MM.1S (cell line): ENCODE results near the gene CDH4.

Experiments
- DNase-seq: peaks from one replicate; pipeline ENCODE4 v3.0.0-alpha.2; 2015
- H2AFZ ChIP-seq: fragments of 300-600 bp; sonication (generic); 2 replicates; pipeline ENCODE4 v1.6.0; 2016; ENCODE audit warnings: antibody characterized with exemption, low read length
- H3F3A ChIP-seq: fragments of 300-600 bp; sonication (generic); 2 replicates; pipeline ENCODE4 v1.6.1; 2016; ENCODE audit warnings: mild to moderate bottlenecking, antibody characterized with exemption, low read length, moderate library complexity, mixed read lengths; ENCODE audit not compliant: insufficient read depth
- H3K27ac ChIP-seq: fragments of 300-600 bp; sonication (generic); 2 replicates; pipeline ENCODE4 v1.5.1; 2016; ENCODE audit warnings: mild to moderate bottlenecking, low read length
- H3K27me3 ChIP-seq: fragments of 300-600 bp; sonication (generic); replicated peaks from 2 replicates; pipeline ENCODE4 v1.6.0; 2016; ENCODE audit warnings: low read length; ENCODE audit not compliant: insufficient read depth
- H3K36me3 ChIP-seq: fragments of 300-600 bp; sonication (generic); replicated peaks from 2 replicates; pipeline ENCODE4 v1.6.1; 2016; ENCODE audit warnings: mild to moderate bottlenecking, low read length, mixed read lengths; ENCODE audit not compliant: insufficient read depth
- H3K4me1 ChIP-seq: fragments of 300-600 bp; sonication (generic); 2 replicates; pipeline ENCODE4 v1.6.1; 2016; ENCODE audit warnings: low read length, mixed read lengths
- H3K4me2 ChIP-seq: fragments of 300-600 bp; sonication (generic); 2 replicates; pipeline ENCODE4 v1.6.0; 2016; ENCODE audit warnings: low read depth, low read length
- H3K4me3 ChIP-seq: fragments of 300-600 bp; sonication (generic); 2 replicates; pipeline ENCODE4 v1.5.1; 2016; ENCODE audit warnings: low read length, mixed read lengths
- H3K79me2 ChIP-seq: fragments of 300-600 bp; sonication (generic); 2 replicates; pipeline ENCODE4 v1.6.1; 2016; ENCODE audit warnings: mixed run types, low read length, mixed read lengths
- H3K9ac ChIP-seq: fragments of 300-600 bp; sonication (generic); 2 replicates; pipeline ENCODE4 v1.6.1; 2016; ENCODE audit warnings: low read length, mixed read lengths
- H3K9me2 ChIP-seq: fragments of 300-600 bp; sonication (generic); replicated peaks from 2 replicates; pipeline ENCODE4 v1.6.1; 2016; ENCODE audit warnings: mild to moderate bottlenecking, low read length, mixed read lengths; ENCODE audit not compliant: insufficient read depth
- H3K9me3 ChIP-seq: fragments of 300-600 bp; sonication (generic); replicated peaks from 2 replicates; pipeline ENCODE4 v1.6.1; 2016; ENCODE audit warnings: mild to moderate bottlenecking, low read length, mixed read lengths; ENCODE audit not compliant: insufficient read depth
- H4K20me1 ChIP-seq: fragments of 300-600 bp; sonication (generic); 2 replicates; pipeline ENCODE4 v1.6.1; 2016; ENCODE audit warnings: mild to moderate bottlenecking, low read length, moderate library complexity, mixed read lengths; ENCODE audit not compliant: insufficient read depth
- EZH2 ChIP-seq: fragments of 300-600 bp; sonication (generic); optimal IDR thresholded peaks from 2 replicates; pipeline ENCODE3; 2017; ENCODE audit warnings: low read depth, mild to moderate bottlenecking, antibody characterized with exemption, low read length, mixed read lengths
- EZH2phosphoT487 ChIP-seq: fragments of 300-600 bp; sonication (generic); IDR thresholded peaks from 2 replicates; pipeline ENCODE4 v1.6.1; 2018; ENCODE audit warnings: antibody characterized with exemption, low read length
- TF ChIP-seq, protein P1 (sequence below): fragments of 300-600 bp; sonication (generic); IDR thresholded peaks from 2 replicates; pipeline ENCODE4 v1.5.1; 2016; ENCODE audit warnings: antibody characterized with exemption, low read length, mixed read lengths

Gene CDH4

DNA sequence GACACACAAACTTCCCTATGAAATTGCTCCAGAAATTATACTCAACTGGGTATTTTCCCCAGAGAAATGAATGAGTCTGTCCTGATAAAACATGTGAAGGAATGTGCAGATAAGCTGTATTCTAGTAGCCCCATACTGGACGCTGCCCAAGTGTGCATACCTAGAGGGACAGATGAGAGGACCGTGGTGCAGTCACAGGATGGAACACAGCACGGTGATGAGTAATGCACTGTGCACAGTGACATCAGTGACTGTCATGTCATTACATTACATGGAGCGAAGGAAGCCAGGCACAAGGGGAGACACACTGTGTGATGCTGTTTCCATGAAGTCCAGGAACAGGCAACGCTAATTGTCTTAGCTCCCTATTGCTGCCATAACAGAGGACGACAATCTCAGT, 155.5 kb downstream of the CDH4 start:
- no peaks in the 10 kb centered on the region for H3K36me3 ChIP-seq
- H3K79me2 ChIP-seq, result no peaks in the 10 kb centered on the region
- no peak overlapping the region for H3K4me3 ChIP-seq
- no peaks in the 10 kb centered on the region for H4K20me1 ChIP-seq
- no peak overlapping the region for H3K9ac ChIP-seq
- DNase-seq, result no peak
- no peaks in the 10 kb centered on the region for H3K9me3 ChIP-seq
- H3K4me1 ChIP-seq, result no peaks in the 10 kb centered on the region
- H3K27me3 ChIP-seq, result peaks cover 42% of the 10 kb centered on the region
- no peaks in the 10 kb centered on the region for H3F3A ChIP-seq
- H3K9me2 ChIP-seq, result no peaks in the 10 kb centered on the region
- H3K4me2 ChIP-seq, result no peak overlapping the region
- H3K27ac ChIP-seq, result no peak overlapping the region
- H2AFZ ChIP-seq, result no peak overlapping the region
- TF ChIP-seq EZH2, result no peak
- no peak for TF ChIP-seq EZH2phosphoT487
- TF ChIP-seq, protein P1, sequence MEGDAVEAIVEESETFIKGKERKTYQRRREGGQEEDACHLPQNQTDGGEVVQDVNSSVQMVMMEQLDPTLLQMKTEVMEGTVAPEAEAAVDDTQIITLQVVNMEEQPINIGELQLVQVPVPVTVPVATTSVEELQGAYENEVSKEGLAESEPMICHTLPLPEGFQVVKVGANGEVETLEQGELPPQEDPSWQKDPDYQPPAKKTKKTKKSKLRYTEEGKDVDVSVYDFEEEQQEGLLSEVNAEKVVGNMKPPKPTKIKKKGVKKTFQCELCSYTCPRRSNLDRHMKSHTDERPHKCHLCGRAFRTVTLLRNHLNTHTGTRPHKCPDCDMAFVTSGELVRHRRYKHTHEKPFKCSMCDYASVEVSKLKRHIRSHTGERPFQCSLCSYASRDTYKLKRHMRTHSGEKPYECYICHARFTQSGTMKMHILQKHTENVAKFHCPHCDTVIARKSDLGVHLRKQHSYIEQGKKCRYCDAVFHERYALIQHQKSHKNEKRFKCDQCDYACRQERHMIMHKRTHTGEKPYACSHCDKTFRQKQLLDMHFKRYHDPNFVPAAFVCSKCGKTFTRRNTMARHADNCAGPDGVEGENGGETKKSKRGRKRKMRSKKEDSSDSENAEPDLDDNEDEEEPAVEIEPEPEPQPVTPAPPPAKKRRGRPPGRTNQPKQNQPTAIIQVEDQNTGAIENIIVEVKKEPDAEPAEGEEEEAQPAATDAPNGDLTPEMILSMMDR, result no peak

DNA sequence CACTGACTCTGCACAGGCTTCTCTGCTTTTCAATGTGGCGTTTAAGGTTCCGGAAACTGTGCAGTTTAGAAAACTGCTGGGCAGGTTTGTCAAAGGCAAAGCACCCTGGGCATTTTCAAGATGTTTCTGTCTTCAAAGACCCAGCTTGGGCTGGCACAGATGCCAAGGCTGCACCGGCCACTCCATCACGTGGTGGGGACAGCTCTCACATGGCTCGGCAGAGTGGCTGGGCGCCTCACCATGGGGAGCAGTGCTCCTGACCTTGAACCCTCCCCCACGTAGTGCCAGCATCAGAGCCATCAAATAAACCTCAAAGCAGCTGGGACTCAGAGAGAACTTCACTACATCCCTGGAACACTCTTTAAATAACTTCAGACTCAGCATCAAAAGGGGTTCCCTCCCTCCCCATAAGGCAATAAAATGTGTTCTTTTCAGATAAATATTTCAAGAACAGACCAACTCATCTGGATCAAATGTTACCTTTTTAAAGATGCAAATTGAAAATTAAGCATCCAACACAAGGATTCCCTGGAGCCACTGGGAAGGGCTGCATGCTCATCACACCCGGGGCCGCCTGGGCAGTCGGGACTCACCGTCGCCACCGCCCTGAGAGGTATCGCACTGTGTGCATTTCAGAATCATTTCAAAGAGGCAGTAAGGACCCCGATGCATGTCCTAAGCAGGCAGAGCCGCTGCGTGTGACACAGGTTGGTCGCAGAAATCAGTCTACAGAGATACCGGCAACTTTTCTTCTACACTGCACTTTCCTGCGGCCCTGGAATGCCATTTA, 157.1 kb downstream of the CDH4 start:
- H3K36me3 ChIP-seq, result no peaks in the 10 kb centered on the region
- no peak for DNase-seq
- no peaks in the 10 kb centered on the region for H3K9me2 ChIP-seq
- no peaks in the 10 kb centered on the region for H3K9me3 ChIP-seq
- no peak overlapping the region for H3K4me3 ChIP-seq
- no peaks in the 10 kb centered on the region for H3K79me2 ChIP-seq
- H2AFZ ChIP-seq, result no peak overlapping the region
- H4K20me1 ChIP-seq, result no peaks in the 10 kb centered on the region
- H3K4me1 ChIP-seq, result no peaks in the 10 kb centered on the region
- H3K9ac ChIP-seq, result no peak overlapping the region
- H3K27me3 ChIP-seq, result peaks cover 32% of the 10 kb centered on the region
- TF ChIP-seq, protein P1, result no peak
- no peak for TF ChIP-seq EZH2
- TF ChIP-seq EZH2phosphoT487, result no peak
- H3K27ac ChIP-seq, result no peak overlapping the region
- H3F3A ChIP-seq, result no peaks in the 10 kb centered on the region
- no peak overlapping the region for H3K4me2 ChIP-seq

DNA sequence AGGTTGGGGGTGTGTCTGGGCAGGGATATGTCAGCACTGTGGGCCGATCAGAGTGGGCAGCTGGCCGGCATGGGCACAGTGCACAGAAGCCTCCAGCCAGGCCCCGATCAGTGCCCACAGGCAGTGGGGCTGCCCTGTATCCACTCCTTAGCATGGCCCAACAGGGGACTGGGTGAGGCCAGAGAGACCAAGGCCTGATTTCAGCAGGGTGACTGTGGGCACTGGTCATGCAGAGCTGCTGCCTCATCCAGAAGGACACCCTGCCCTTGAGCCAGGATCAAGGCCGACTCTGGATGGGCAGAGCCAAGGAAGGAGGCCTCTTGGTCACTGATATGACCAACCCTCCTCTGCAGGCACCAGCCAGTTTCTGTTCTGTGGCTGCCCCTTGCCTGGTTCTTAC, 159.7 kb downstream of the CDH4 start:
- Histone ChIP-seq H3K9me3 (no peaks in the 10 kb centered on the region), H3K36me3 (no peaks in the 10 kb centered on the region), H3K4me1 (no peaks in the 10 kb centered on the region), H3F3A (no peaks in the 10 kb centered on the region), H4K20me1 (no peaks in the 10 kb centered on the region), H3K4me3 (no peak overlapping the region), H2AFZ (no peak overlapping the region), H3K27me3 (peaks cover 29% of the 10 kb centered on the region), H3K9me2 (no peaks in the 10 kb centered on the region), H3K4me2 (no peak overlapping the region), H3K9ac (no peak overlapping the region), H3K79me2 (no peaks in the 10 kb centered on the region), H3K27ac (no peak overlapping the region)
- TF ChIP-seq EZH2 (no peak), EZH2phosphoT487 (no peak)
- TF ChIP-seq, protein P1, result no peak
- no peak for DNase-seq
